Kidney (tissue), 14 donors: ENCODE results near the gene LRP10. TPM values are rescaled to one million over a fixed set of nuclear protein-coding genes. Genes with fewer than 3 reads are reported as not detected.

Experiments
- DNase-seq, 5 donors: peaks; one replicate each; pipeline ENCODE4 v3.0.0-alpha.2; 2013 to 2020
- FAIRE-seq: peaks from 2 replicates; lab custom pipeline; 2012; peaks lifted over from hg19 to GRCh38; lab: Jason Lieb, UNC
- H3K27ac ChIP-seq, 2 donors: one replicate each; pipeline ENCODE4 v1.7.0; 2013; ENCODE audit warnings: low read depth in 2 of 2, low read length in 2 of 2, inconsistent platforms in 1 of 2
- H3K27me3 ChIP-seq: one replicate; pipeline ENCODE4 v1.7.1; 2013; ENCODE audit warnings: low read length, inconsistent platforms; ENCODE audit not compliant: control insufficient read depth, insufficient read depth
- H3K36me3 ChIP-seq, 3 donors: one replicate each; pipeline versions ENCODE4 v1.7.0 to v1.7.1; 2013; ENCODE audit warnings: low read length in 3 of 3, control low read depth in 1 of 3, inconsistent platforms in 1 of 3; ENCODE audit not compliant: insufficient read depth in 3 of 3, control insufficient read depth in 2 of 3
- H3K4me1 ChIP-seq, 3 donors: one replicate each; pipeline versions ENCODE4 v1.7.0 to v1.7.1; 2013; ENCODE audit warnings: low read length in 3 of 3, inconsistent platforms in 1 of 3, low read depth in 1 of 3; ENCODE audit not compliant: control insufficient read depth in 2 of 3, insufficient read depth in 2 of 3
- H3K4me3 ChIP-seq, 3 donors: one replicate each; pipeline versions ENCODE4 v1.7.0 to v1.8.1; 2013; ENCODE audit warnings: low read length in 3 of 3, control low read depth in 1 of 3, inconsistent platforms in 1 of 3
- H3K9ac ChIP-seq, 3 donors: one replicate each; pipeline versions ENCODE4 v1.7.0 to v1.7.1; 2013; ENCODE audit warnings: low read length in 3 of 3, control low read depth in 1 of 3, inconsistent platforms in 1 of 3
- H3K9me3 ChIP-seq, 3 donors: one replicate each; pipeline versions ENCODE4 v1.7.0 to v1.7.1; 2013; ENCODE audit warnings: low read length in 3 of 3, control low read depth in 1 of 3, inconsistent platforms in 1 of 3; ENCODE audit not compliant: control insufficient read depth in 2 of 3, insufficient read depth in 1 of 3
- intact Hi-C: fragments of 100-400 bp; cut with DNase I; formaldehyde crosslinking; loops from one replicate; pipeline ENCODE4 v1.11.1; 2022
- polyA plus RNA-seq: library from polyadenylated mRNA; stranded (reverse); fragments of 350-450 nt; fragmentation: Illumina TruSeq; extraction: RNeasy Lipid Tissue Mini Kit (QIAGEN cat#74804); gene quantifications from one replicate; pipeline ENCODE4 v1.2.3, GENCODE V29; 2014; ENCODE audit warnings: low read depth, low replicate concordance; ENCODE audit not compliant: insufficient read depth
- total RNA-seq: library from RNA; stranded (reverse); fragmentation: NEBNext Ultra II Directional; extraction: Animal tissue kit (Norgen Biotek cat#: 25700); gene quantifications from one replicate; pipeline ENCODE4 v1.2.1, GENCODE V29; 2021
- TF ChIP-seq, protein P1 (sequence below): IDR thresholded peaks from 3 replicates; pipeline ENCODE4 v1.5.1; 2012; ENCODE audit warnings: mild to moderate bottlenecking, moderate library complexity, borderline replicate concordance; ENCODE audit not compliant: insufficient read depth; ENCODE audit errors: extremely low read depth
- donor health status: control.
- donor health status: control.
- donor health status: control.
- donor health status: control.
- donor health status: control.
- donor health status: DM: yes; HTN: yes; CAD: no.
- donor health status: Normal renal cell carcinoma (clear cell type).

Gene LRP10
- total and polyA plus RNA-seq, 2 donors from 2014 or later: 74.7 to 207 TPM

- H3K27me3 ChIP-seq: no peaks in the 10 kb centered on the region
- peaks cover 0 to 3% (median 0%) of the 10 kb centered on the region in 3 donors for H3K4me1 ChIP-seq
- H3K27ac ChIP-seq: no peak overlapping the region
- no peak overlapping the region for H3K4me3 ChIP-seq
- intact Hi-C loops: no loop called here
- TF ChIP-seq, protein P1, sequence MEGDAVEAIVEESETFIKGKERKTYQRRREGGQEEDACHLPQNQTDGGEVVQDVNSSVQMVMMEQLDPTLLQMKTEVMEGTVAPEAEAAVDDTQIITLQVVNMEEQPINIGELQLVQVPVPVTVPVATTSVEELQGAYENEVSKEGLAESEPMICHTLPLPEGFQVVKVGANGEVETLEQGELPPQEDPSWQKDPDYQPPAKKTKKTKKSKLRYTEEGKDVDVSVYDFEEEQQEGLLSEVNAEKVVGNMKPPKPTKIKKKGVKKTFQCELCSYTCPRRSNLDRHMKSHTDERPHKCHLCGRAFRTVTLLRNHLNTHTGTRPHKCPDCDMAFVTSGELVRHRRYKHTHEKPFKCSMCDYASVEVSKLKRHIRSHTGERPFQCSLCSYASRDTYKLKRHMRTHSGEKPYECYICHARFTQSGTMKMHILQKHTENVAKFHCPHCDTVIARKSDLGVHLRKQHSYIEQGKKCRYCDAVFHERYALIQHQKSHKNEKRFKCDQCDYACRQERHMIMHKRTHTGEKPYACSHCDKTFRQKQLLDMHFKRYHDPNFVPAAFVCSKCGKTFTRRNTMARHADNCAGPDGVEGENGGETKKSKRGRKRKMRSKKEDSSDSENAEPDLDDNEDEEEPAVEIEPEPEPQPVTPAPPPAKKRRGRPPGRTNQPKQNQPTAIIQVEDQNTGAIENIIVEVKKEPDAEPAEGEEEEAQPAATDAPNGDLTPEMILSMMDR: no peak
- no peak for FAIRE-seq
- H3K9ac ChIP-seq: no peak overlapping the region
- H3K9me3 ChIP-seq: no peaks in the 10 kb centered on the region
- peaks cover 13 to 44% (median 24%) of the 10 kb centered on the region in 3 donors for H3K36me3 ChIP-seq
- DNase-seq: no peak
These were observed 29.1 kb upstream of the LRP10 start for GRCh38 chr14:22842211-22843122.

DNA sequence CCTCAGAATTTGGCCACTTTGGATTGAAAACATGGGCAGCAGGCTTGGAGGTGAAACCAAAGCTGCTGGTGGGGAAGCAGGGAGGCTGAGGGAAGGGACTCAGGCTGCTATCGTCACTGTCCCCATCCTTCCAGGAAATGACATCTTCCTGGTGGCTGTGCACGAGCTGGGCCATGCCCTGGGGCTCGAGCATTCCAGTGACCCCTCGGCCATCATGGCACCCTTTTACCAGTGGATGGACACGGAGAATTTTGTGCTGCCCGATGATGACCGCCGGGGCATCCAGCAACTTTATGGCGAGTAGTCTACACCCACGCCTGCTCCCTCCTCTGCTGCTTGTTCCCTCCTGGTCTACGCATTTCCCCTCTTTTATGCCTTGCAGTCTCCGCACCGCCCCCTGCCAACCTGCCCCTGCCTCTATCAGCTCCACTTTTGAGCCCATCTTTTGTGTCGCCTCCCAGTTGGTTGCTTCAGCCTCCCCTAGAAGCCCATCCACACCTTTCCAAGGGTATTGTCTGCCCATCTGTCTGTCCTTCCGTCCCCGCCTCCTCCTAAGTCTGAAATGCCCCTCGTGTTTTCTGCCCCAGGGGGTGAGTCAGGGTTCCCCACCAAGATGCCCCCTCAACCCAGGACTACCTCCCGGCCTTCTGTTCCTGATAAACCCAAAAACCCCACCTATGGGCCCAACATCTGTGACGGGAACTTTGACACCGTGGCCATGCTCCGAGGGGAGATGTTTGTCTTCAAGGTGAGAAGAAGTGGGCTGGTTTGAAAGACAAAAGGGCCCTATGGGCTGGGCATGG is 28.2 kb upstream of the LRP10 start:
- FAIRE-seq: no peak
- H3K27ac ChIP-seq: no peak overlapping the region
- no peaks in the 10 kb centered on the region for H3K27me3 ChIP-seq
- no peak for DNase-seq
- intact Hi-C loops: no loop called here
- H3K9ac ChIP-seq: no peak overlapping the region
- H3K4me3 ChIP-seq: no peak overlapping the region
- H3K9me3 ChIP-seq: no peaks in the 10 kb centered on the region
- H3K36me3 ChIP-seq: peaks cover 13 to 44% (median 24%) of the 10 kb centered on the region in 3 donors
- TF ChIP-seq, protein P1: no peak
- H3K4me1 ChIP-seq: peaks cover 3 to 10% (median 3%) of the 10 kb centered on the region in 3 donors

- no peaks in the 10 kb centered on the region for H3K9me3 ChIP-seq
- H3K36me3 ChIP-seq: peaks cover 13 to 44% (median 24%) of the 10 kb centered on the region in 3 donors
- H3K9ac ChIP-seq: no peak overlapping the region
- TF ChIP-seq, protein P1: no peak
- H3K27me3 ChIP-seq: no peaks in the 10 kb centered on the region
- intact Hi-C loops: no loop called here
- H3K4me1 ChIP-seq: peaks cover 3 to 10% (median 7%) of the 10 kb centered on the region in 3 donors
- no peak overlapping the region for H3K4me3 ChIP-seq
- DNase-seq (no peak), FAIRE-seq (no peak)
- no peak overlapping the region for H3K27ac ChIP-seq
These were observed 27.1 kb upstream of the LRP10 start for GRCh38 chr14:22844221-22845102.
